HepG2 (cell line): ENCODE data around the gene CABLES2. TPM values are rescaled to one million over a fixed set of nuclear protein-coding genes. Genes with fewer than 3 reads are reported as not detected.

Experiments used
- ATF7-NPFF ChIP-seq: sonication (generic); formaldehyde crosslinking; IDR thresholded peaks from 2 replicates; pipeline ENCODE4 v1.8.1; 2023; ENCODE audit warnings: mild to moderate bottlenecking, low read depth, missing genetic modification reagents, moderate library complexity
- CCDC6 ChIP-seq: sonication (generic); formaldehyde crosslinking; IDR thresholded peaks from 2 replicates; pipeline ENCODE4 v1.8.1; 2022; ENCODE audit warnings: mild to moderate bottlenecking, missing genetic modification reagents, moderate library complexity
- CREB1 ChIP-seq, 2 experiments: fragments of 450-650 bp in 1 of 2; IDR thresholded peaks; 2 replicates each; pipeline ENCODE4 v1.6.1; 2016 to 2017; ENCODE audit warnings: control low read depth in 1 of 2, mild to moderate bottlenecking in 1 of 2, missing compliant biosample characterization in 1 of 2, missing genetic modification characterization in 1 of 2
- FOSL1 ChIP-seq: sonication (generic); formaldehyde crosslinking; IDR thresholded peaks from 2 replicates; pipeline ENCODE4 v1.9.0; 2021; ENCODE audit warnings: missing genetic modification reagents, borderline replicate concordance
- GABPA ChIP-seq, 2 experiments: IDR thresholded peaks; 2 replicates each; pipeline ENCODE4 v1.6.1; 2011 to 2016; ENCODE audit warnings: low read depth in 2 of 2, low read length in 1 of 2, missing biosample characterization in 1 of 2, missing genetic modification characterization in 1 of 2
- MXD4 ChIP-seq: IDR thresholded peaks from 2 replicates; pipeline ENCODE4 v1.6.1; 2016; ENCODE audit warnings: mild to moderate bottlenecking, missing biosample characterization, missing genetic modification reagents
- NFIB ChIP-seq: sonication (generic); formaldehyde crosslinking; IDR thresholded peaks from 2 replicates; pipeline ENCODE4 v1.9.0; 2021; ENCODE audit warnings: missing genetic modification reagents, mild to moderate bottlenecking, borderline replicate concordance
- PAX8 ChIP-seq: sonication (generic); formaldehyde crosslinking; IDR thresholded peaks from 2 replicates; pipeline ENCODE4 v1.8.0; 2022; ENCODE audit warnings: mild to moderate bottlenecking, missing genetic modification reagents, borderline replicate concordance
- POLR2A ChIP-seq, 2 experiments: IDR thresholded peaks; 2 replicates each; pipeline ENCODE4 v1.6.1; 2011; ENCODE audit warnings: low read depth in 2 of 2, low read length in 2 of 2, mild to moderate bottlenecking in 1 of 2, moderate library complexity in 1 of 2; ENCODE audit not compliant: insufficient read depth in 1 of 2
- RBFOX2 ChIP-seq: fragments of 200-400 bp; formaldehyde crosslinking; IDR thresholded peaks from 2 replicates; pipeline ENCODE4 v1.6.1; 2017; ENCODE audit warnings: low read depth, mild to moderate bottlenecking, low read length
- TFDP1 ChIP-seq: IDR thresholded peaks from 2 replicates; pipeline ENCODE4 v1.6.1; 2016; ENCODE audit warnings: missing compliant biosample characterization, missing genetic modification reagents, borderline replicate concordance
- YEATS2 ChIP-seq: sonication (generic); formaldehyde crosslinking; IDR thresholded peaks from 2 replicates; pipeline ENCODE4 v1.4.0; 2020; ENCODE audit warnings: missing genetic modification reagents, borderline replicate concordance
- ZBTB49 ChIP-seq: sonication (generic); formaldehyde crosslinking; IDR thresholded peaks from 2 replicates; pipeline ENCODE4 v1.4.0; 2020; ENCODE audit warnings: missing genetic modification reagents, borderline replicate concordance
- ZFY ChIP-seq: sonication (generic); formaldehyde crosslinking; IDR thresholded peaks from 2 replicates; pipeline ENCODE4 v1.4.0; 2020; ENCODE audit warnings: missing genetic modification reagents
- ZNF180 ChIP-seq: sonication (generic); formaldehyde crosslinking; IDR thresholded peaks from 2 replicates; pipeline ENCODE4 v1.4.0; 2020; ENCODE audit warnings: low read depth, missing genetic modification reagents, borderline replicate concordance
- ZNF253 ChIP-seq: sonication (generic); formaldehyde crosslinking; IDR thresholded peaks from 2 replicates; pipeline ENCODE4 v1.8.0; 2022; ENCODE audit warnings: mild to moderate bottlenecking, missing genetic modification reagents, borderline replicate concordance
- ZNF557 ChIP-seq: sonication (generic); formaldehyde crosslinking; IDR thresholded peaks from 2 replicates; pipeline ENCODE4 v1.4.0; 2020; ENCODE audit warnings: missing genetic modification reagents
- ZNF558 ChIP-seq: sonication (generic); formaldehyde crosslinking; IDR thresholded peaks from 2 replicates; pipeline ENCODE4 v1.9.0; 2022; ENCODE audit warnings: mild to moderate bottlenecking, missing genetic modification reagents, borderline replicate concordance
- ZNF562 ChIP-seq: sonication (generic); formaldehyde crosslinking; IDR thresholded peaks from 2 replicates; pipeline ENCODE4 v1.8.0; 2022; ENCODE audit warnings: missing genetic modification reagents, borderline replicate concordance
- ZNF773 ChIP-seq: sonication (generic); formaldehyde crosslinking; IDR thresholded peaks from 2 replicates; pipeline ENCODE4 v1.4.0; 2020; ENCODE audit warnings: missing genetic modification reagents, borderline replicate concordance
- polyA plus RNA-seq, 8 experiments: library from polyadenylated mRNA; depleted of rRNA in 3 of 8; stranded (reverse) in 7 of 8; unstranded in 1 of 8; fragments of >200 nt; fragmentation: Illumina TruSeq in 4 of 8; extraction: Trizol in 4 of 8; gene quantifications; 2 replicates each; pipeline versions ENCODE4 v1.2.1 to v1.2.3, GENCODE V29; 2011 to 2016; ENCODE audit warnings: low read depth in 4 of 8, missing spikeins in 1 of 8, mixed read lengths in 1 of 8; ENCODE audit not compliant: insufficient read depth in 1 of 8
- total RNA-seq, 5 experiments: library from RNA; depleted of rRNA; stranded (reverse); fragments of >200 nt; fragmentation: Illumina TruSeq; extraction: Trizol; gene quantifications; 2 replicates each; pipeline ENCODE4 v1.2.3, GENCODE V29; 2016; ENCODE audit warnings: low read depth in 1 of 5
- TF ChIP-seq, protein P1 (sequence below): sonication (generic); formaldehyde crosslinking; IDR thresholded peaks from 2 replicates; pipeline ENCODE4 v1.8.0; 2022; ENCODE audit warnings: missing genetic modification reagents, low read depth, mild to moderate bottlenecking, borderline replicate concordance

The CABLES2 gene
- total and polyA plus RNA-seq, 2 of the 13 experiments (the other 11 are each of a cell fraction or from before 2014, with no cell fraction given): 5.2 to 9.7 TPM

GRCh38 chr20:62388839-62389600 lies 18.1 kb downstream of the CABLES2 start (continued):
- TF ChIP-seq TFDP1 (CRISPR knock-in tag) (no peak), MXD4 (0 out of 2 replicates have a peak, but pooled peaks have one; percentile 13), YEATS2 (CRISPR knock-in tag) (peak; percentile 44; the same call in 1 of the 2 replicates), ZNF180 (CRISPR knock-in tag) (peak; percentile 32; the same call in 1 of the 2 replicates), PAX8 (CRISPR knock-in tag) (no peak), NFIB (CRISPR knock-in tag) (peak; percentile 84; the same call in 1 of the 2 replicates), ZNF562 (CRISPR knock-in tag) (no peak), RBFOX2 (peak; percentile 60), ZNF558 (CRISPR knock-in tag) (no peak), ZBTB49 (CRISPR knock-in tag) (peak; percentile 13; the same call in 1 of the 2 replicates), POLR2A (IDR thresholded peaks at IDR 0.05; ENCODE audit: insufficient read depth in 1 of 2, low read depth in 2 of 2, low read length in 2 of 2) (peak; percentile 26 to 29; a peak in 3 of 4 replicates), ZNF253 (CRISPR knock-in tag) (peak; percentile 31; the same call in 1 of the 2 replicates), ZNF773 (0 out of 2 replicates have a peak, but pooled peaks have one; percentile 46), FOSL1 (CRISPR knock-in tag) (0 out of 2 replicates have a peak, but pooled peaks have one; percentile 10), ZNF557 (0 out of 2 replicates have a peak, but pooled peaks have one; percentile 38), ZFY (peak; percentile 19; the same call in 1 of the 2 replicates), ATF7-NPFF (CRISPR knock-in tag) (no peak), GABPA (IDR thresholded peaks at IDR 0.05; ENCODE audit: low read depth, low read length) (no peak), GABPA (CRISPR knock-in tag; IDR thresholded peaks at IDR 0.05; ENCODE audit: low read depth) (0 out of 2 replicates have a peak, but pooled peaks have one; percentile 14), CREB1 (IDR thresholded peaks at IDR 0.05) (no peak), CREB1 (CRISPR knock-in tag; IDR thresholded peaks at IDR 0.05) (no peak), CCDC6 (CRISPR knock-in tag) (0 out of 2 replicates have a peak, but pooled peaks have one; percentile 30)
- TF ChIP-seq, protein P1, sequence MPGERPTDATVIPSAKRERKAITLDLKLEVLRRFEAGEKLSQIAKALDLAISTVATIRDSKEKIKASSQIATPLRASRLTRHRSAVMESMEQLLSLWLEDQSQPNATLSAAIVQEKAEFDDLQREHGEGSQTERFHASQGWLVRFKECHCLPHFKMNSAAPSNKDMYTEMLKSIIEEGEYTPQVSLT: no peak
